IPS-20b (cell line): ENCODE data around the gene LOXL1.

Source experiments
- H3K27ac ChIP-seq: one replicate; pipeline ENCODE4 v1.5.1; 2013; ENCODE audit warnings: low read length
- H3K27me3 ChIP-seq: 2 replicates; pipeline ENCODE4 v1.6.1; 2013; ENCODE audit warnings: mild to moderate bottlenecking, low read length, inconsistent platforms; ENCODE audit not compliant: insufficient read depth
- H3K36me3 ChIP-seq: 2 replicates; pipeline ENCODE4 v1.6.1; 2013; ENCODE audit warnings: low read depth, mild to moderate bottlenecking, inconsistent platforms, low read length, moderate library complexity; ENCODE audit not compliant: insufficient read depth
- H3K4me1 ChIP-seq: 2 replicates; pipeline ENCODE4 v1.6.1; 2013; ENCODE audit warnings: mild to moderate bottlenecking, control low read depth, inconsistent platforms, low read length, moderate library complexity; ENCODE audit not compliant: insufficient read depth
- H3K4me3 ChIP-seq: 2 replicates; pipeline ENCODE4 v1.5.1; 2013; ENCODE audit warnings: mild to moderate bottlenecking, low read length, inconsistent platforms
- H3K9ac ChIP-seq: 2 replicates; pipeline ENCODE4 v1.6.1; 2013; ENCODE audit warnings: low read depth, mild to moderate bottlenecking, inconsistent platforms, low read length, moderate library complexity
- H3K9me3 ChIP-seq: 2 replicates; pipeline ENCODE4 v1.6.1; 2013; ENCODE audit warnings: mild to moderate bottlenecking, low read depth, low read length, inconsistent platforms; ENCODE audit not compliant: insufficient read depth

LOXL1 gene

GRCh38 chr15:73904026-73904815 is 22.0 kb upstream of the LOXL1 start:
- Histone ChIP-seq H3K9ac (no peak overlapping the region), H3K27ac (no peak overlapping the region), H3K4me1 (no peaks in the 10 kb centered on the region), H3K9me3 (no peaks in the 10 kb centered on the region), H3K36me3 (no peaks in the 10 kb centered on the region), H3K4me3 (no peak overlapping the region), H3K27me3 (no peaks in the 10 kb centered on the region)

GRCh38 chr15:73905225-73905827 is 20.9 kb upstream of the LOXL1 start:
- Histone ChIP-seq H3K36me3 (no peaks in the 10 kb centered on the region), H3K9me3 (no peaks in the 10 kb centered on the region), H3K27me3 (no peaks in the 10 kb centered on the region), H3K4me1 (no peaks in the 10 kb centered on the region), H3K27ac (no peak overlapping the region), H3K4me3 (no peak overlapping the region), H3K9ac (no peak overlapping the region)

- Histone ChIP-seq H3K9ac (no peak overlapping the region), H3K27me3 (no peaks in the 10 kb centered on the region), H3K4me3 (no peak overlapping the region), H3K27ac (no peak overlapping the region), H3K9me3 (no peaks in the 10 kb centered on the region), H3K4me1 (no peaks in the 10 kb centered on the region), H3K36me3 (no peaks in the 10 kb centered on the region)
Measured at GRCh38 chr15:73906346-73907034, 19.8 kb upstream of the LOXL1 start.

GRCh38 chr15:73907035-73907408 is 19.2 kb upstream of the LOXL1 start:
- Histone ChIP-seq H3K4me1 (no peaks in the 10 kb centered on the region), H3K27ac (no peak overlapping the region), H3K9ac (no peak overlapping the region), H3K9me3 (no peaks in the 10 kb centered on the region), H3K36me3 (no peaks in the 10 kb centered on the region), H3K4me3 (no peak overlapping the region), H3K27me3 (no peaks in the 10 kb centered on the region)

- Histone ChIP-seq H3K9me3 (no peaks in the 10 kb centered on the region), H3K36me3 (no peaks in the 10 kb centered on the region), H3K27me3 (no peaks in the 10 kb centered on the region), H3K4me3 (no peak overlapping the region), H3K4me1 (no peaks in the 10 kb centered on the region), H3K27ac (no peak overlapping the region), H3K9ac (no peak overlapping the region)
Measured at GRCh38 chr15:73908030-73908821, 18.0 kb upstream of the LOXL1 start.

GRCh38 chr15:73908822-73909122 is 17.5 kb upstream of the LOXL1 start:
- no peaks in the 10 kb centered on the region for H3K4me1 ChIP-seq
- H3K9ac ChIP-seq, result no peak overlapping the region
- H3K4me3 ChIP-seq, result no peak overlapping the region
- no peaks in the 10 kb centered on the region for H3K9me3 ChIP-seq
- H3K36me3 ChIP-seq, result no peaks in the 10 kb centered on the region
- H3K27ac ChIP-seq, result no peak overlapping the region
- no peaks in the 10 kb centered on the region for H3K27me3 ChIP-seq

GRCh38 chr15:73909651-73910050 is 16.6 kb upstream of the LOXL1 start:
- Histone ChIP-seq H3K36me3 (no peaks in the 10 kb centered on the region), H3K27ac (no peak overlapping the region), H3K9me3 (no peaks in the 10 kb centered on the region), H3K27me3 (no peaks in the 10 kb centered on the region), H3K9ac (no peak overlapping the region), H3K4me3 (no peak overlapping the region), H3K4me1 (no peaks in the 10 kb centered on the region)

- no peak overlapping the region for H3K27ac ChIP-seq
- H3K9me3 ChIP-seq, result no peaks in the 10 kb centered on the region
- no peak overlapping the region for H3K4me3 ChIP-seq
- no peak overlapping the region for H3K9ac ChIP-seq
- no peaks in the 10 kb centered on the region for H3K27me3 ChIP-seq
- H3K4me1 ChIP-seq, result no peaks in the 10 kb centered on the region
- no peaks in the 10 kb centered on the region for H3K36me3 ChIP-seq
Measured at GRCh38 chr15:73910522-73911303, 15.5 kb upstream of the LOXL1 start.

- no peaks in the 10 kb centered on the region for H3K27me3 ChIP-seq
Measured at GRCh38 chr15:73912030-73912596, 14.1 kb upstream of the LOXL1 start.

GRCh38 chr15:73914145-73914544 is 12.1 kb upstream of the LOXL1 start:
- Histone ChIP-seq H3K27me3 (no peaks in the 10 kb centered on the region), H3K4me1 (no peaks in the 10 kb centered on the region), H3K9me3 (peaks cover 10% of the 10 kb centered on the region; the same call in 1 of the 2 replicates), H3K9ac (no peak overlapping the region), H3K36me3 (peaks cover 5% of the 10 kb centered on the region; the same call in 1 of the 2 replicates), H3K27ac (no peak overlapping the region), H3K4me3 (no peak overlapping the region)

More at GRCh38 chr15:73912030-73912596, 14.1 kb upstream of the LOXL1 start:
- H3K27ac ChIP-seq, result no peak overlapping the region
- no peak overlapping the region for H3K4me3 ChIP-seq
- no peaks in the 10 kb centered on the region for H3K4me1 ChIP-seq
- no peak overlapping the region for H3K9ac ChIP-seq
- H3K9me3 ChIP-seq, result no peaks in the 10 kb centered on the region
- no peaks in the 10 kb centered on the region for H3K36me3 ChIP-seq

GRCh38 chr15:73915082-73915481 is 11.2 kb upstream of the LOXL1 start:
- Histone ChIP-seq H3K9me3 (peaks cover 10% of the 10 kb centered on the region; the same call in 1 of the 2 replicates), H3K4me1 (no peaks in the 10 kb centered on the region), H3K4me3 (no peak overlapping the region), H3K9ac (no peak overlapping the region), H3K36me3 (peaks cover 5% of the 10 kb centered on the region; the same call in 1 of the 2 replicates), H3K27ac (no peak overlapping the region), H3K27me3 (no peaks in the 10 kb centered on the region)
